ACC112 (cell line): Measurements from ENCODE around the gene FKBP11.
"Not testable (repeated sequence)": the region's sequence is repeated elsewhere in the genome, so short reads cannot be mapped to it uniquely, and the experiment has no call there.

Experiments used
- H2AFZ ChIP-seq: fragments of 200-600 bp; sonication (generic); one replicate; pipeline ENCODE4 v1.6.0; 2017; ENCODE audit warnings: antibody characterized with exemption, low read length; ENCODE audit not compliant: unreplicated experiment
- H3K27ac ChIP-seq: fragments of 200-600 bp; sonication (generic); 2 replicates; pipeline ENCODE4 v1.5.1; 2014; ENCODE audit warnings: low read depth, mild to moderate bottlenecking, antibody characterized with exemption, low read length, moderate library complexity
- H3K27me3 ChIP-seq: fragments of 200-600 bp; sonication (generic); 2 replicates; pipeline ENCODE4 v1.6.1; 2014; ENCODE audit warnings: mild to moderate bottlenecking, antibody characterized with exemption, low read length, moderate library complexity, mixed read lengths; ENCODE audit not compliant: insufficient read depth
- H3K36me3 ChIP-seq: fragments of 200-600 bp; sonication (generic); 2 replicates; pipeline ENCODE4 v1.6.1; 2016; ENCODE audit warnings: mild to moderate bottlenecking, antibody characterized with exemption, low read length, moderate library complexity, mixed read lengths; ENCODE audit not compliant: insufficient read depth
- H3K4me1 ChIP-seq: fragments of 200-600 bp; sonication (generic); one replicate; pipeline ENCODE4 v1.6.1; 2016; ENCODE audit warnings: low read length, mixed read lengths; ENCODE audit not compliant: insufficient read depth, unreplicated experiment, control insufficient read depth
- H3K4me3 ChIP-seq: fragments of 200-600 bp; sonication (generic); 2 replicates; pipeline ENCODE4 v1.5.1; 2014; ENCODE audit warnings: mild to moderate bottlenecking, low read depth, low read length
- H3K79me2 ChIP-seq: fragments of 200-600 bp; sonication (generic); one replicate; pipeline ENCODE4 v1.6.0; 2016; ENCODE audit warnings: low read length; ENCODE audit not compliant: control insufficient read depth, unreplicated experiment, insufficient read depth

The FKBP11 gene

DNA sequence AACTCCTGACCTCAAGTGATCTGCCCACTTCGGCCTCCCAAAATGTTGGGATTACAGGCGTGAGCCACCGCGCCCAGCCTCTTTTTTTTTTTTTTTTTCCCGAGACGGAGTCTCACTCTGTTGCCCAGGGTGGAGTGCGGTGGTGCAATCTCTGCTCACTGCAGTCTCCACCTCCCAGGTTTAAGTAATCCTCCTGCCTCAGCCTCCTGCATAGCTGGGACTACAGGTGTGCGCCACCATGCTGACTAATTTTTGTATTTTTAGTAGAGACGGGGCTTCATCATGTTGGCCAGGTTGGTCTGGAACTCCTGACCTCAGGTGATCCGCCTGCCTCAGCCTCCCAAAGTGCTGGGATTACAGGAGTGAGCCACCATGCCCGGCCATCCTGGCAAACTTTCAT is 15.6 kb downstream of the FKBP11 start:
- not testable (repeated sequence) for H3K36me3 ChIP-seq, H3K4me1 ChIP-seq, H3K4me3 ChIP-seq, H2AFZ ChIP-seq, H3K27ac ChIP-seq, H3K79me2 ChIP-seq, H3K27me3 ChIP-seq

DNA sequence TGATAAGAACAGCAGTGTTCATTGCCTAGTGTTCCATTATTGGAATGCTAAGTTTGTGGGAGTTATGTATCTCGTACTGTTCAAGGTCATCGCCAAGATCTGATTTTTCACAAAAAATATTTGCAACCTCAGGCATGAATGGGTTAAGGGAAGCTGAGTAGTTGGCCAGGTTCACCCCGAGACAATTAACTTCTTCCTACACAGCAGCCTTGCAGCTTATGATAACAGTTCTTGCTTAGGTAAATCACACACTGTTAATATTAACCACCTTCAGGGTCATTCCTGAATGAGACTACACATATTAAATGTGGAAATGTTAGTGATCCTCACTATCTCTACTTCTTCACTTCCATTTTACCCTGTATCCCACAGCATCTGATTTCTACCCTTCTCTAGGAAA is 18.0 kb downstream of the FKBP11 start:
- Histone ChIP-seq H3K27ac (no peak overlapping the region), H3K27me3 (0 out of 2 replicates have a peak, but pooled peaks cover 5% of the 10 kb centered on the region), H3K4me1 (peaks cover 4% of the 10 kb centered on the region), H3K79me2 (no peaks in the 10 kb centered on the region), H3K36me3 (no peaks in the 10 kb centered on the region), H3K4me3 (no peak overlapping the region), H2AFZ (no peak overlapping the region)

DNA sequence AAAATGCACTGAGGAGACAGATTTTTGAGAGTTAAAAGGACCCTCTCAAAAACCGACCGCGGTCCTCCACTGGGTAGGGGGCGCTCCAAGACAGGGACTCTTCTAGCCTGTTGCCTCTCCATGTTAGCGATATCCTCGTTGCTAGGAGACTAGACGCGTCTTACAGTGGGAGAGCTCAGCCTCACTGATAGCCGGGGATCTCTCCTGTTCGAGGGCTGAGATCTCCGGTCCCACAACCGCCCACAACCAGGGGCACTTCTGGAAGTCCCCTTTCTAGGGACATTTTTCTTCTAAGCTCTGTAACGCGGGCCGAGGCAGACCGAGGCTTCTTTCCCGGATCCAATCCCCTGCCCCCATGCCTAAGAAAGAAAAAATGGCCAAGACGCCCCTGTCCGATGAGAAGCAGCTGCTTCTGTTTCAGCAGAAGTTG is 21.3 kb downstream of the FKBP11 start:
- Histone ChIP-seq H3K36me3 (no peaks in the 10 kb centered on the region), H3K4me3 (peak overlapping the region; percentile 66), H3K79me2 (no peaks in the 10 kb centered on the region), H3K4me1 (peaks cover 4% of the 10 kb centered on the region), H3K27ac (no peak overlapping the region), H2AFZ (peak overlapping the region; percentile 39), H3K27me3 (0 out of 2 replicates have a peak, but pooled peaks cover 5% of the 10 kb centered on the region)

DNA sequence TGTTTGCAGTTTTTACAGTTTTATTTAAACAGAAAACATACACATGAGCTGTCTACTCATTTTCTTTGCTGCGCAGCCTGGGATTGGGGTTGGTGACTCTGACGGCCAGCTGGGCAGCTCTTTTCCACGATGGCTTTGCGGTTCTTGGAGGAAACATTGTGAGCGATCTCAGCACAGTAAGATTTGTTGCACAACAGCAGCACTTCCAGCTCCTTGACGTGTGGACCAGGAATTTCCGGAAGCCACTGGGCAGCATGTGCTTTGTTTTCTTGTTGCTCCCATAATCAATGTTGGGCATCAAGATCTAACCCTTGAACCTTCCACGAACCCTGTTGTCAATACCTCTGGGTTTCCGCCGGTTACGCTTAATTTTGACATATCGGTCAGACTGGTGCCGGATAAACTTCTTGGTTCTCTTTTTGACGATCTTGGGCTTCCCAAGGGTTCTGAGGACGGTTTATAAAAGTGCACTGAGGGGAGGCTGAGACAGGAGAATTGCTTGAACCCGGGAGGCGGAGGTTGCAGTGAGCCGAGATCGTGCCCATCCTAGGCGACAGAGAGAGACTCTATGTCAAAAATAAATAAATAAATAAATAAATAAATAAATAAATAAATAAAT is 21.8 kb downstream of the FKBP11 start:
- Histone ChIP-seq H3K79me2 (no peaks in the 10 kb centered on the region), H3K4me3 (no peak overlapping the region), H3K36me3 (no peaks in the 10 kb centered on the region), H2AFZ (no peak overlapping the region), H3K27me3 (0 out of 2 replicates have a peak, but pooled peaks cover 5% of the 10 kb centered on the region), H3K27ac (no peak overlapping the region), H3K4me1 (peaks cover 4% of the 10 kb centered on the region)

DNA sequence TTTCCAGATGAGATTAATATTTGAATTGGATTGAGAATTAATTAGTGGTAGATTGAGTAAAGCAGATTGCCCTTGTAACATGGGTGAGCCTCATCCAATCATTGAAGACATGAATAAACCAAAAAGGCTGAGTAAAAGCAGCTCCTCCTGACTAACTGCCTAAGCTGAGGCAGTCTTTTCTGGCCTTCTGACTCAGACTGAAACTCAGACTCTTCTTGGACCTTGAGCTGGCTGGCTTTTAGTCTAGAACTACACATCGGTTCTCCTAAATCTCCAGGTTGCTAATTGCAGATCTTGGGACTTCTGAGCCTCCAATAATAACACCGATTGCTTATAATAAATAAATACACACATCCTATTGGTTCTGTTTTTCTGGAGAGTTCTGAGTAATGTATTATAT is 24.0 kb downstream of the FKBP11 start:
- no peaks in the 10 kb centered on the region for H3K36me3 ChIP-seq
- 0 out of 2 replicates have a peak, but pooled peaks cover 5% of the 10 kb centered on the region for H3K27me3 ChIP-seq
- H3K4me1 ChIP-seq = peaks cover 4% of the 10 kb centered on the region
- H3K27ac ChIP-seq = no peak overlapping the region
- H2AFZ ChIP-seq = no peak overlapping the region
- no peak overlapping the region for H3K4me3 ChIP-seq
- H3K79me2 ChIP-seq = no peaks in the 10 kb centered on the region

DNA sequence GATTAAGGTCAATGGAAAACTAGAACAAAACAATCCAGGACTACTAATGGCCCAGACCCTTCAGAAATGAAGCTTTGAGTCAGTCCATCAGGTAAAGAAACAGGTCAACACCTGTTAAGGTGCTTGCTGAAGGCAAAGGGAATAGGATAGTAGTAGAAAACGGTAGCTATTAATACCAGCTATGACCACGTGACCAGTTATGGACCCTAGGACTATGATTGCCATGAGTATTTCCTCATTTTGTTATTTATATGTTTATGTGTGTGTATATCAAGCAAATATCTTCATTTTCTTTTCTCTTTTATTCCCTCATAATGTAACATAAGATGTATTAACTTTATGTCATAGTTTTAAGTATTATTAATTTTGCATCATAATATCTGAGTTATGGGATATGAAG is 25.6 kb downstream of the FKBP11 start:
- H3K79me2 ChIP-seq = no peaks in the 10 kb centered on the region
- no peak overlapping the region for H2AFZ ChIP-seq
- no peak overlapping the region for H3K27ac ChIP-seq
- no peak overlapping the region for H3K4me3 ChIP-seq
- H3K36me3 ChIP-seq = no peaks in the 10 kb centered on the region
- H3K4me1 ChIP-seq = peaks cover 4% of the 10 kb centered on the region
- H3K27me3 ChIP-seq = 0 out of 2 replicates have a peak, but pooled peaks cover 5% of the 10 kb centered on the region

DNA sequence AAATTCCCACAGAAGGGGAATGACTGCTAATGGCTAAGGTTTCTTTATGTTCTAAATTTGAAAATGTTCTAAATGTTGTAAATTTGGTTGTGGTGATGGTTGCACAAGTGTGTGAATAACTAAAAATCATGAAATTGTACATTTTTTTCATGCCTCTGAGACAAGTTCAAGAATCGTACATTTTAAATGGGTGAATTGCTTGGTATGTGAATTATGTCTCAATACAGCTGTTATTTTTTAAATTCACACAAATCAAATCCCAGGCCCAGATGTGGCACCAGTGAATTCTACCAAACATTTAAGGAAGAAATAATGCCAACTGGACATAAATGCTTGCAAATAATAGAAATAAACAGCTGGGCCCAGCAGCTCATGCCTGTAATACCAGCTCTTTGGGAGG is 31.0 kb downstream of the FKBP11 start:
- H2AFZ ChIP-seq = no peak overlapping the region
- H3K27me3 ChIP-seq = peaks cover 6% of the 10 kb centered on the region; the same call in 1 of the 2 replicates
- H3K36me3 ChIP-seq = no peaks in the 10 kb centered on the region
- H3K27ac ChIP-seq = no peak overlapping the region
- no peaks in the 10 kb centered on the region for H3K79me2 ChIP-seq
- H3K4me3 ChIP-seq = no peak overlapping the region
- H3K4me1 ChIP-seq = no peaks in the 10 kb centered on the region

DNA sequence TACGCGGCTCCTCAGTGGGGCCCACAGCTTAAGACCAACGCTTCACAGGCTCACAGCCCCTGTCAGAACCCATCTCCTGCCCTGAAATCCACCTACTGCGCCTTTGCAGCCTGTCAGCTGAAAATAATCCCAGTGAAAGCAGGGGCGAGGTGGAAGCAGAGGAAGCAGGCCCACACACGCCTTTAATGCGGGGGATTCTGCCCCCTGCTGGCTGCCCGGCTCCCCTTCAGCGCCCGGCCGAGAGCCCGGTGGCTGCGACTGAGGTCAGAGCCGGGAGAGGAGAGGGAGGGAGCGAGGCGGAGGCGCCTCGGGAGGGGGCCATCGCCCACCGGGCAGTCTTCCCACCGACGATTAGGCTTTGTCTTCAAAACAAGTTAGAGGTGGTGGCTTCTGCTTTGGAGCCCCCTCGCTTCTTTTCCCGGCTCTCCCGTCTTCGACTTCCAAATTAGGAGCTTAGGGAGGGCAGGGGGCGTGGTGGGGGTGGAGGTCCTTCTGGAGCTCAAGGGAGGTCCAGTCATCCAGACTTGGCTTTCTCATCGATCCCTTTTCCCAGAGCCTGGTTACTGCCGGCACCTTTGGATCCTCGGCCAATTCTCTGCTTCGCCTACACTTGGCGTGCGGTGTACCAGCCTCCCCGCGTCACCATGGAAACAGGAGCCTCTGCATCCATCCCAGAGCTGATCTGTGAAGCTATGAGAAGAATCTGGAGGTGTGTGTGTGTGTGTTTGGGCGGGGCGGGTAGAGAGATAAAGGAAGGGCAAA is 34.5 kb downstream of the FKBP11 start:
- Histone ChIP-seq H3K27me3 (peaks cover 6% of the 10 kb centered on the region; the same call in 1 of the 2 replicates), H3K27ac (no peak overlapping the region), H3K4me3 (peak overlapping the region; percentile 26; the same call in 1 of the 2 replicates), H3K36me3 (no peaks in the 10 kb centered on the region), H3K79me2 (no peaks in the 10 kb centered on the region), H2AFZ (peak overlapping the region; percentile 86), H3K4me1 (no peaks in the 10 kb centered on the region)

DNA sequence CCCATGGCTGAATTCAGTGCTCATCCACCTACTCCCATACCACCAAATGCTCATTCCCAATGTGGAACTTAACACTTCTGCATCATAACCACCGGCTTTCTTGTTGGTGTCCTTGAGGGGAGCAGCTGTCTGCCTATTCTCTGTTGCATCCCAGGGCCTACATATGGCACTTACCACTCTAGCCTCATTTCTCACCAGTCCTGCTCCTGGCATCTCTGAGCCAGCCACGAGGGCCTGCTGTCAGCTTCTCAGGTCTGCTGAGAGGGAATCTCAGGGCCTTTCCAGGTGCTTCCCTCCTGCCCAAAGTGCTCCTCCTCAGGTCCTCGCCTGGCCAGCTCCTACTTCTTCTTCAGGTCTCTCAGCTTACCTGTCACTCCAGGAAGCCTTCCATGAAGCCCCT is 35.6 kb downstream of the FKBP11 start:
- Histone ChIP-seq H2AFZ (no peak overlapping the region), H3K27me3 (peaks cover 6% of the 10 kb centered on the region; the same call in 1 of the 2 replicates), H3K79me2 (no peaks in the 10 kb centered on the region), H3K4me1 (no peaks in the 10 kb centered on the region), H3K27ac (no peak overlapping the region), H3K4me3 (no peak overlapping the region), H3K36me3 (no peaks in the 10 kb centered on the region)

DNA sequence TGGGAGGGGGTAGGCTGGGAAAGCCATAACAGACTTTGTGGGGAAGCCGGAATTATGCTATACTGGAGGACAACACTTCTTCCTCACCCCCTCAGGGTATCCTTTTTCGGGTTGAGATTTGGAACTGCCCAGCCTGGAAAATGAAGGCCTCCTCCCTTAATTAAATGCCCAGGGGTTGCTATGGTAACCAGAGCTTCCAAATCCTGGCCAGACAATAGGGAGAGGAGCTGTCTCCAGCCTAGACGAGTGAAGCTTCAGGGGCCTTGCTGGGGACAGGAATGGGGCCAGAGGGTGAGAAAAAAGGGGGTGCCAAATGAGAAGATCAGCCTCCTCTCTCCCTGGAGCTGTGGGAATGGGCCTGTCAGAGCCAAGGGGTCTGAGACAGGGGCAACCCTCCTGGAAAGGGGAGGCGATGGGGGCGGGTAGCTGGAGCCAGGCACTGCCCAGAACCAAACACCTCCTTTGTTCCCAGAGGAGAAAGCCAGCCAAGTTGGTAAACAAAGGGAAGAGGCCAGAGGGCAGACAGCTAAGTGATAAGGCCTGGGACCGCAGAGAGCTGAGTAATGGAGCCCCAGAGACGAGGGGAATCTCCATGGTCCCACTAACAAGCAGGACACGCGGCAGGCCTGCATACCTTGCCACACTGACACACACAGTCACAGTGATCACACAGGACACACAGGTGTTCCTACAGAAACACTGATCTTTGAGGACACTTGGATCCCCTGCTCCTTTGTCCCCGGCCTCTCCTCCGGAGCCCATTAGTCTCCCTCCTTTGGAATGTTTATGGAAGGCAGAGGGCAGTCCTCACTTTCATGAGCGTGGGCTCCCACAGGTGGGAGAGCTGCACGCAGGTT is 41.8 kb downstream of the FKBP11 start:
- Histone ChIP-seq H3K36me3 (no peaks in the 10 kb centered on the region), H3K4me1 (peaks cover 4% of the 10 kb centered on the region), H3K27me3 (peaks cover 15% of the 10 kb centered on the region), H3K79me2 (no peaks in the 10 kb centered on the region), H3K4me3 (no peak overlapping the region), H3K27ac (no peak overlapping the region), H2AFZ (no peak overlapping the region)
